Rectal smooth muscle tissue (tissue), 1 donor: ENCODE data around the gene ZNF385C.

Experiments
- H3K27ac ChIP-seq: one replicate; pipeline ENCODE4 v1.7.0; 2013; ENCODE audit warnings: low read depth, low read length, inconsistent platforms
- H3K27me3 ChIP-seq: one replicate; pipeline ENCODE4 v1.7.0; 2013; ENCODE audit warnings: low read length; ENCODE audit not compliant: control insufficient read depth, insufficient read depth
- H3K36me3 ChIP-seq: one replicate; pipeline ENCODE4 v1.7.0; 2013; ENCODE audit warnings: low read length; ENCODE audit not compliant: control insufficient read depth, insufficient read depth
- H3K4me1 ChIP-seq: one replicate; pipeline ENCODE4 v1.7.0; 2013; ENCODE audit warnings: low read length; ENCODE audit not compliant: control insufficient read depth, insufficient read depth
- H3K4me3 ChIP-seq: one replicate; pipeline ENCODE4 v1.7.0; 2013; ENCODE audit warnings: low read length
- H3K9ac ChIP-seq: one replicate; pipeline ENCODE4 v1.7.0; 2013; ENCODE audit warnings: low read length

Gene ZNF385C

GRCh38 chr17:42077755-42078154 lies 20.5 kb downstream of the ZNF385C start:
- no peak overlapping the region for H3K9ac ChIP-seq
- H3K36me3 ChIP-seq: no peaks in the 10 kb centered on the region
- no peak overlapping the region for H3K4me3 ChIP-seq
- no peaks in the 10 kb centered on the region for H3K27me3 ChIP-seq
- H3K4me1 ChIP-seq: no peaks in the 10 kb centered on the region
- no peak overlapping the region for H3K27ac ChIP-seq

DNA sequence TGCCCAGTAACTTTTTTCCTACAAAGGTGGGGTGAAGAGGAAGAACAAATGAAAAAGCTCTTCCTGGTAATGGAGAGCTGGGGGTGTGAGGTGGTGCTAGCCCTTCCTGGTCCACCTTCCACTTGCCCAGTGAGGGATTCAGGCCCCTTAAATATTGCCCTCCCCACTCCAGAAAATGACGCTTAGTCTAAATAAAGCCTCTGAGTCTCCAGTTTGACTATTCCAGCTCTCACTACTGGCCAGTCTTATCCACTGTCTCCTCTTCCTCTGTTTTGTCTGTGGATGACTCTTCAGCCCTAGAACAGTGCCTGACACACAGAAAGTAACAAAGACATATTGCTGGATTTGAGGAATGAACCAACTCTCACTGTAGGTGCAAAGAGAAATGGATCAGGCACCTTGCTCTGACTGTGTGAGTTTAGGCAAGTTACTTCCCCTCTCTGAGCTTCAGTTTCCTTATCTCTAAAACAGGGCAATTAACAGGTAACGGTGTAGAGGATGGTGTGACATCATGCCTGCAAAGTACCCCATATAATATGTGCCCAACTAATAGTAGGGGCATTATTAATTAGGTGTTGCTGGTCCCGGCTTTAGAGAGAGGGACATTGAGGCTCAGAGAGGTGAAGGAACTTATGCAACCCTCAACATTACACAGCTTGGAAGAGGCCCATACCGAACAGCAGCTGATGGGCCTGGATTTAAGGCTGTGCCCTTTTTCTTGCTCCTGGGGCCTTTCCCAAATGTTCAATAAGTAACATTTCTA lies 21.3 kb downstream of the ZNF385C start:
- Histone ChIP-seq H3K4me3 (no peak overlapping the region), H3K9ac (no peak overlapping the region), H3K27ac (no peak overlapping the region), H3K4me1 (no peaks in the 10 kb centered on the region), H3K36me3 (no peaks in the 10 kb centered on the region), H3K27me3 (peaks cover 3% of the 10 kb centered on the region)

DNA sequence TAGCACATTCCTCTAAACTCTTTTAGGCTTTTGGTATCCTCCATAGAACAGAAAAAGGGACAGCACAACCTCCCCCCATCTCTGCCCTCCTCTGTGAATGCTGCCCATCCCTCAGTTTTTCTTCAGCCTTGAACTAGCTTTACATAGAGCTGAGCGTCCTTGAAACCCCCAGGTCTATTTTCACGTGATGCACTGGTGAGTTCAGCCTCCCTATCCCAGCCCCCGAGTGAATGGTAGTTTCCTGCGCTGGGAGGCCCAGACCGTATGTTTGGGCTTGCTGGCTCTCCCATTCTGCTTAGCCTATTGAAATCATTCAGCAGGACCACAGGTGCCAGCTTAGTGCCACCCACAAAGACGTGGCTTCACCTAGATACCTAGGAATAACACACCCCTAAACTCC lies 22.5 kb downstream of the ZNF385C start:
- Histone ChIP-seq H3K4me1 (no peaks in the 10 kb centered on the region), H3K27me3 (peaks cover 15% of the 10 kb centered on the region), H3K27ac (no peak overlapping the region), H3K36me3 (no peaks in the 10 kb centered on the region), H3K4me3 (no peak overlapping the region), H3K9ac (no peak overlapping the region)

DNA sequence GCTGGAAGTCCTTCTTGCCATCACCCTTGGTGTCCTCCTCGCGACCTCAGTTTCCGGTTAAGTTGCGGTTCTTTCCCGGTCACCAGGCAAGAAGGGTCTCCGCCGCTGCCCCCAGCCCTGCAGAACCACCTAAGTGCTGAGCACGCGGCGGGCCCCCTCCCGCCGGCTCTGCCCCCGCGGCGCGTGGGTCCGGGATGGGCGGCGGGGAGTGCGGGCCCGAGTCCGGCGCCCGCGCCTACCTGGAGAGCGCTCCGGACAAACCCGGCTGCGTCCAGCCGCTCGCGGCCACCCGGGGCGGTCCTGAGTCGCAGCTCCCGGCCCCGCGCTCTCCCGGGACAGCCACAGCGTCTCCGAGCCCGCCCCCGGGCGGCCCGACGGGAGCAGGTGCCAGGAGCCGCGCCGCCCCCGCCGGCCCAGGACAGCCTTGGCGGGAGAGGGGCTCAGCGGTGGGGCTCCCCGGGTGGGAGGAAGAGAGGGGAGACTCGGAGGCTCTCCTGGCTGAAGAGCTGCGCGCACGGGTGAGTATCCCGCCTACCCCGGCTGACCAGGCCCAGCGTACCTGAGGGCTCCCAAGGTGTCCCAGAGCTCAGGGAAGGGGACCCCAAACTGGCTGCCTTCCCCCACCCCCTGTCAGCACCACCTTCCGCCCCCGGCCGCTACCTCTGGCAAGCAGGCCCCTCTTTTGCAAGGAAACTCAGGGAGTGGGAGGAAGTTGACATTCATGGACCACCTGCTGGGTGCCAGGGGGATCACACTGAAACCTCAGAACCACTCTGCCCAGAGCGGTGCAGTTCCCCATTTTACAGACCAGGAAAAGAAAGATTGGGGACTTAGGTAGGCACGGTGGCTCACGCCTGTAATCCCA lies 25.7 kb downstream of the ZNF385C start:
- H3K9ac ChIP-seq: no peak overlapping the region
- no peaks in the 10 kb centered on the region for H3K36me3 ChIP-seq
- no peaks in the 10 kb centered on the region for H3K4me1 ChIP-seq
- H3K27me3 ChIP-seq: peaks cover 18% of the 10 kb centered on the region
- no peak overlapping the region for H3K27ac ChIP-seq
- H3K4me3 ChIP-seq: no peak overlapping the region

GRCh38 chr17:42071810-42072209 lies 26.5 kb downstream of the ZNF385C start:
- Histone ChIP-seq H3K9ac (no peak overlapping the region), H3K4me3 (no peak overlapping the region), H3K27me3 (peaks cover 18% of the 10 kb centered on the region), H3K27ac (no peak overlapping the region), H3K36me3 (no peaks in the 10 kb centered on the region), H3K4me1 (no peaks in the 10 kb centered on the region)

DNA sequence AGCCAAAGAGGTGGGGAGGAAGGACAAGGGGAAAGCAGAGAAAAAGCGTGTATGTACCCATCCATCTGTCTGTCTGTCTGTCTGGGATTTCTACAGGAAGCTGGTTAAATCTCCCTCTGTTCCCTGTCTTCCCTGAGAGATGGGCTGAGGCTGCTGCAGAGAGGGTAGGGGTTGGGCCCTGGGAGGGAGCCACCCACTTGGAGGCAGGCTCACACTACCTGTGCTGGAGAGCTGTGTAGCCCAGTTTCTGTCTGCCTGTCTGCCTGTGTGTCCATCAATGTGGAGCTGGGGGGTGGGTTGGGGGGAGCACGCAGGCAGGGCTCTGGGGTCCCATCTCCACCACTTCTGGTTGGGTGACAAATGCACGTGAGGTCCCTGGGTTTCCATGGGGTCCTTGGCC lies 29.3 kb downstream of the ZNF385C start:
- Histone ChIP-seq H3K4me3 (no peak overlapping the region), H3K36me3 (no peaks in the 10 kb centered on the region), H3K27ac (no peak overlapping the region), H3K4me1 (no peaks in the 10 kb centered on the region), H3K9ac (no peak overlapping the region), H3K27me3 (peaks cover 18% of the 10 kb centered on the region)

DNA sequence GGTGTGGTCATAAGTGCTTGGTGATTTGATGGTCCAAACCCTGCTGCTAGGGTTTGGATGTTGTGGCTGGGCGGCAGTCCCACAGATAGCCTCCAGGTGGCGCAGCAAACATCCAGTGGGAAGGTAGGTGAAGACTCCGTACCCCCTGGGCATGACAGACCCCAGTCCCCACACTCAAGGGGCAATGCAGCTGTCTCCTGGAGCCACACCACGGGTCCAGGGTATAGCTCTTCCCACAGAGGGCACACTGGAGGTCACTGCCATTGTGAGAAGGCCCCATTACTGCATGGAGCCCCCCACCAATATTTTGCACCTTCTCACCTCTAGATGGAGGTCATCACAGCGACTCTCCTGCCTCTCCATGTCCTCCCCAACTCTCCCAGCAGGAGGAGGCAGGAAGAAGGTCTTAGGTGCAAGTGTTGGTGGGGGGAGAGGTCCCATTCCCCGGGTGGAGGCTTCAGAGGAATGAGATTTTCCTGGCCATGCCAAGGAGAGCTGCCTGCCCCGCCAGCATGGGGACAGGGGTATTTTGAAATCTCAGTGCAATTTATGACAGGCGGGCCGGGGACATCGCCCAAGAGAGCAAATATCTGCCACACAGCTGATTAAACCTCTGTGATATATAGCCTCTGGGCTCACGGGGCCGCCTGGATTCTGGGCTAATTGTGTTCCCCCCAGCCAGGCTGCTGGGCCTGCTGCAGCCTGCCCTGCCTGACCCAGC lies 30.7 kb downstream of the ZNF385C start:
- Histone ChIP-seq H3K9ac (no peak overlapping the region), H3K36me3 (no peaks in the 10 kb centered on the region), H3K4me3 (no peak overlapping the region), H3K27me3 (peaks cover 18% of the 10 kb centered on the region), H3K27ac (no peak overlapping the region), H3K4me1 (no peaks in the 10 kb centered on the region)

DNA sequence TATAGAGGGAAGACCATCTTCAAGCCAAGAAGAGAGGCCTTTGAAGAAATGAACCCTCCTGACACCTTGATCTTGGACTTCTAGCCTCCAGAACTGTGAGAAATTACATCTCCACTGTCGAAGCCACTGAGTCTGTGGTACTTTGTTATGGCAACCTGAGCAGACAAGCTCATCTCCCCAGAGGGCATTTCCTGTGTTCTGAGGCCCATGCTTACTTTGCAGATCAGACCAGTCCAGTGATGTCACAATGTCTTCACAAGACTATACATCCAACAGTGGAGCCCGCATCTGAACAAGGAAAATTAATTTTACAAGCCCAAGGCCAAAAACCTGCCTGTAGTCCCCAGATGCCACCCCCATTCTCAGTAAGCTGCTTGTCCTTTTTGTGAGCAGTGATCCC lies 33.1 kb downstream of the ZNF385C start:
- no peak overlapping the region for H3K9ac ChIP-seq
- no peaks in the 10 kb centered on the region for H3K36me3 ChIP-seq
- H3K4me1 ChIP-seq: no peaks in the 10 kb centered on the region
- no peak overlapping the region for H3K4me3 ChIP-seq
- no peaks in the 10 kb centered on the region for H3K27me3 ChIP-seq
- no peak overlapping the region for H3K27ac ChIP-seq

DNA sequence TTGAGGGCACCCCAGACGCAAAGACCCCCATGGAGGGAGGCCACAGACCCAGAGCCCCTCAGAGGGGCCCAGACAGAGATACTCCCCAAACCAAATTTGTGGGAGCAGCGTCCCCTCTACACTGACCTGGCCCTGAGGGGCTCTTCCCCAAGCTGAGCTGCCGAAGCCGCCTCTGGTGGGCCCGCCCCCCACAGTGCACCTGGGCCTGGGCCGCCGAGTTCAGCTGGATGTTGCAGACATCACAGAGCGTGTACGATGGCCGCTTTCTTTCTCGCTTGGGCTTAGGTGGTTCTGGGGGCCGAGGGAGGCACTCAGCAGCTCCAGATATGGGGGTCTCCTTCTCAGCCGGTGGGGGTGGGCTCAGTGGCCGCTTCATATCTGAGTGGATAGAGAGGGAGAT lies 35.6 kb downstream of the ZNF385C start:
- no peaks in the 10 kb centered on the region for H3K36me3 ChIP-seq
- no peak overlapping the region for H3K9ac ChIP-seq
- H3K4me3 ChIP-seq: no peak overlapping the region
- no peaks in the 10 kb centered on the region for H3K27me3 ChIP-seq
- no peak overlapping the region for H3K27ac ChIP-seq
- H3K4me1 ChIP-seq: no peaks in the 10 kb centered on the region

- Histone ChIP-seq H3K4me3 (no peak overlapping the region), H3K27ac (no peak overlapping the region), H3K9ac (no peak overlapping the region), H3K4me1 (no peaks in the 10 kb centered on the region), H3K36me3 (no peaks in the 10 kb centered on the region), H3K27me3 (no peaks in the 10 kb centered on the region)
These were observed 36.4 kb downstream of the ZNF385C start for GRCh38 chr17:42061646-42062487.

DNA sequence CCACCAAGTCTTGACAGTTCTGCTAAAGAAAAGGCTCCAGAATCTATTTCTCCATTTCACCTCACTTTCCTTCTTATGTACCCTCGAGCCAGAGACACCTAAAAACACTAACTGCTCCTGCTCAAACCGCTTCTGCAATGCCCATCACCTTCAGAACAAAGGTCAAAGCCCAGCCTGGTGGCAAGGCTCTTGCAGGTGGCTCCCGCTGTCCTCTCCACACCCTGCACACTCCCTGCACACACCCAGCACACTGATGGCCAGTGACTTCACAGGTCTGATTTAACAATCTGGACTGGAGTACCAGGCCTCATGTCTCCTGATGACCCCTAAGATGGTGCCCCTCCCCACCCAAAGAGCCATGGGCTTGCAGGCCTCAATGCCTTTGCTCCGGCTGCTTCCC lies 38.0 kb downstream of the ZNF385C start:
- Histone ChIP-seq H3K27me3 (peaks cover 3% of the 10 kb centered on the region), H3K4me1 (no peaks in the 10 kb centered on the region), H3K36me3 (no peaks in the 10 kb centered on the region), H3K9ac (no peak overlapping the region), H3K4me3 (no peak overlapping the region), H3K27ac (no peak overlapping the region)

GRCh38 chr17:42059815-42060214 lies 38.5 kb downstream of the ZNF385C start:
- H3K4me1 ChIP-seq: no peaks in the 10 kb centered on the region

More at GRCh38 chr17:42059815-42060214, 38.5 kb downstream of the ZNF385C start:
- H3K9ac ChIP-seq: no peak overlapping the region
- no peak overlapping the region for H3K27ac ChIP-seq
- H3K27me3 ChIP-seq: peaks cover 4% of the 10 kb centered on the region
- no peaks in the 10 kb centered on the region for H3K36me3 ChIP-seq
- no peak overlapping the region for H3K4me3 ChIP-seq
